ENCODE data around the gene PTPRR.

PTPRR gene

GRCh38 chr12:70948236-70948975 lies 27.9 kb upstream of the PTPRR start:
- CTCF ChIA-PET = no interaction called here
- no peak for DNase-seq (ENCODE audit: extremely low spot score)
- TF ChIP-seq L3MBTL2 (conservative IDR thresholded peaks at IDR 0.05) (no peak), BHLHE40 (IDR thresholded peaks at IDR 0.05; ENCODE audit: borderline replicate concordance) (no peak), NFRKB (IDR thresholded peaks at IDR 0.05) (no peak), ELF4 (IDR thresholded peaks at IDR 0.05) (no peak), FOXA1 (IDR thresholded peaks at IDR 0.05) (no peak), SP1 (IDR thresholded peaks at IDR 0.05) (no peak), ZNF384 (IDR thresholded peaks at IDR 0.05) (no peak), SUZ12 (IDR thresholded peaks at IDR 0.05) (no peak), FOXK2 (IDR thresholded peaks at IDR 0.05) (no peak), FOXM1 (IDR thresholded peaks at IDR 0.05; ENCODE audit: borderline replicate concordance) (no peak), ARNT (IDR thresholded peaks at IDR 0.05) (no peak), CTBP1 (IDR thresholded peaks at IDR 0.05; ENCODE audit: borderline replicate concordance) (no peak), LEF1 (IDR thresholded peaks at IDR 0.05; ENCODE audit: borderline replicate concordance) (no peak), HDGF (IDR thresholded peaks at IDR 0.05; ENCODE audit: borderline replicate concordance) (no peak), TARDBP (IDR thresholded peaks at IDR 0.05) (no peak)
- TF ChIP-seq, protein P1, sequence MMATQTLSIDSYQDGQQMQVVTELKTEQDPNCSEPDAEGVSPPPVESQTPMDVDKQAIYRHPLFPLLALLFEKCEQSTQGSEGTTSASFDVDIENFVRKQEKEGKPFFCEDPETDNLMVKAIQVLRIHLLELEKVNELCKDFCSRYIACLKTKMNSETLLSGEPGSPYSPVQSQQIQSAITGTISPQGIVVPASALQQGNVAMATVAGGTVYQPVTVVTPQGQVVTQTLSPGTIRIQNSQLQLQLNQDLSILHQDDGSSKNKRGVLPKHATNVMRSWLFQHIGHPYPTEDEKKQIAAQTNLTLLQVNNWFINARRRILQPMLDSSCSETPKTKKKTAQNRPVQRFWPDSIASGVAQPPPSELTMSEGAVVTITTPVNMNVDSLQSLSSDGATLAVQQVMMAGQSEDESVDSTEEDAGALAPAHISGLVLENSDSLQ (IDR thresholded peaks at IDR 0.05) = no peak
- POLR2A ChIA-PET = no interaction called here

DNA sequence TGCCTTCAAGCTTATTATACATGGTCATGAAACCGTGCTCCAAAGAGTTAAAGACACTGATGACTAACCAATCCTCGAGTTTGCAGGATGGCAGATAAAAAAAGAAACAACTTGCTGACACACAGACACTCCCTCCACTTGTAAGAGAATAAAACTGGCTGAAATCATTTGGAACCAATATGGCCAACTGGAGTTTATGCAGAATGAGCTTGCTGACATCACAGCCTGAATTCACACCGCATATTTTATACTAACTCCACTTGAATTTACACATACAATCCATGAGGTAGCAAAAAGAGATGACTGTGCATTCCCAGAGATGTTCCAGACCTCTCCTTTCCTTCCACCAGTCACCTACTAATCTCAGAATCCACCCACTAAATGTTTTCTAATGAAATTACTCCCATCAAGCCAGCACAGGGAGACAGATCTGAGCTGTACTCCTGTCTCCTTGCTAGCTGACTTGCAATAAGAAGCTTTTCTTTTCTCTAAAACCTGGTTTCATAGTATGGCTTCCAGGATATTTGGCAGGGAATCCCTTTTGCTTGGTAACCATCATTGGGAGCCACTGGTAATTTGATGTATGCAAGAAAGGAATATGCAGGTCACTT lies 15.8 kb upstream of the PTPRR start:
- ChIA-PET CTCF (no interaction called here), POLR2A (no interaction called here)
- no peak for DNase-seq (ENCODE audit: extremely low spot score)
- TF ChIP-seq SUZ12 (IDR thresholded peaks at IDR 0.05) (no peak), ELF4 (IDR thresholded peaks at IDR 0.05) (no peak), FOXA1 (IDR thresholded peaks at IDR 0.05) (no peak), FOXM1 (IDR thresholded peaks at IDR 0.05; ENCODE audit: borderline replicate concordance) (no peak), LEF1 (IDR thresholded peaks at IDR 0.05; ENCODE audit: borderline replicate concordance) (no peak), ARNT (IDR thresholded peaks at IDR 0.05) (no peak), L3MBTL2 (conservative IDR thresholded peaks at IDR 0.05) (no peak), SP1 (IDR thresholded peaks at IDR 0.05) (no peak), TARDBP (IDR thresholded peaks at IDR 0.05) (no peak)

DNA sequence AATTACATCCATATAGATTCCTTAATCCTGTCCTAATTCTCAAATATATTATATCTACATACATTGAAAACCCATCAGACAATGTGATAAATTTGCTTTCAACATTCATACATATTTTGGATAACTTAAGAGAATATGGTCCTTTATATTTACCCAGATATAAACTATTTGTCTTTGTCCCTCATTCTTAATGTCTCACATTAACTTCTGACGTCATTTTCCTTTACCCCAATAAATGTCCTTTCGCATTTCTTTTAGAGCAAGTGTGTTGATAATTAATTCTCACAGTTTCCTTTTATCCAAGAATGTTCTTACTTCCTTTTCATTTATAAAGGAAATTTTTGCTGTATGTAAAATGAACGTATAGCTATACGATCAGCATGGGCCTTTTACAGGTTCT lies 12.6 kb upstream of the PTPRR start:
- TF ChIP-seq HDGF (IDR thresholded peaks at IDR 0.05; ENCODE audit: borderline replicate concordance) = no peak
- no peak for TF ChIP-seq FOXM1 (IDR thresholded peaks at IDR 0.05; ENCODE audit: borderline replicate concordance)
- TF ChIP-seq ZNF384 (IDR thresholded peaks at IDR 0.05) = no peak
- no peak for TF ChIP-seq LEF1 (IDR thresholded peaks at IDR 0.05; ENCODE audit: borderline replicate concordance)
- TF ChIP-seq FOXK2 (IDR thresholded peaks at IDR 0.05) = no peak
- no peak for TF ChIP-seq SUZ12 (IDR thresholded peaks at IDR 0.05)
- POLR2A ChIA-PET = no interaction called here

GRCh38 chr12:70929029-70929428 lies 8.5 kb upstream of the PTPRR start:
- no peak for DNase-seq (ENCODE audit: extremely low spot score)
- CTCF ChIA-PET = no interaction called here
- TF ChIP-seq HDGF (IDR thresholded peaks at IDR 0.05; ENCODE audit: borderline replicate concordance) = no peak
- no peak for TF ChIP-seq SUZ12 (IDR thresholded peaks at IDR 0.05)
- TF ChIP-seq FOXM1 (IDR thresholded peaks at IDR 0.05; ENCODE audit: borderline replicate concordance) = no peak
- TF ChIP-seq NFRKB (IDR thresholded peaks at IDR 0.05) = no peak
- TF ChIP-seq ARNT (IDR thresholded peaks at IDR 0.05) = no peak
- TF ChIP-seq LEF1 (IDR thresholded peaks at IDR 0.05; ENCODE audit: borderline replicate concordance) = no peak
- TF ChIP-seq FOXA1 (IDR thresholded peaks at IDR 0.05) = no peak
- TF ChIP-seq ELF4 (IDR thresholded peaks at IDR 0.05) = no peak
- TF ChIP-seq, protein P1 (IDR thresholded peaks at IDR 0.05) = no peak
- no peak for TF ChIP-seq L3MBTL2 (conservative IDR thresholded peaks at IDR 0.05)
- no peak for TF ChIP-seq SP1 (IDR thresholded peaks at IDR 0.05)
- no peak for TF ChIP-seq CTBP1 (IDR thresholded peaks at IDR 0.05; ENCODE audit: borderline replicate concordance)
- no peak for TF ChIP-seq TARDBP (IDR thresholded peaks at IDR 0.05)
- POLR2A ChIA-PET = no interaction called here

More for the DNA sequence above, 12.6 kb upstream of the PTPRR start:
- DNase-seq (ENCODE audit: extremely low spot score) = no peak
- CTCF ChIA-PET = no interaction called here

GRCh38 chr12:70928071-70928470 lies 7.5 kb upstream of the PTPRR start:
- TF ChIP-seq LEF1 (IDR thresholded peaks at IDR 0.05; ENCODE audit: borderline replicate concordance) (no peak), FOXM1 (IDR thresholded peaks at IDR 0.05; ENCODE audit: borderline replicate concordance) (no peak), ZNF384 (IDR thresholded peaks at IDR 0.05) (no peak), BHLHE40 (IDR thresholded peaks at IDR 0.05; ENCODE audit: borderline replicate concordance) (no peak), L3MBTL2 (conservative IDR thresholded peaks at IDR 0.05) (no peak), SUZ12 (IDR thresholded peaks at IDR 0.05) (no peak), FOXK2 (IDR thresholded peaks at IDR 0.05) (no peak), FOXA1 (IDR thresholded peaks at IDR 0.05) (no peak), NFRKB (IDR thresholded peaks at IDR 0.05) (no peak), CTBP1 (IDR thresholded peaks at IDR 0.05; ENCODE audit: borderline replicate concordance) (no peak), SP1 (IDR thresholded peaks at IDR 0.05) (no peak), HDGF (IDR thresholded peaks at IDR 0.05; ENCODE audit: borderline replicate concordance) (no peak), ELF4 (IDR thresholded peaks at IDR 0.05) (no peak), TARDBP (IDR thresholded peaks at IDR 0.05) (no peak), ARNT (IDR thresholded peaks at IDR 0.05) (no peak)
- TF ChIP-seq, protein P1 (IDR thresholded peaks at IDR 0.05) = no peak
- POLR2A ChIA-PET = no interaction called here
- CTCF ChIA-PET = no interaction called here
- DNase-seq (ENCODE audit: extremely low spot score) = no peak

- no peak for DNase-seq (ENCODE audit: extremely low spot score)
- no peak for TF ChIP-seq NFRKB (IDR thresholded peaks at IDR 0.05)
- TF ChIP-seq TARDBP (IDR thresholded peaks at IDR 0.05) = no peak
- no peak for TF ChIP-seq FOXK2 (IDR thresholded peaks at IDR 0.05)
- no peak for TF ChIP-seq LEF1 (IDR thresholded peaks at IDR 0.05; ENCODE audit: borderline replicate concordance)
- TF ChIP-seq ZNF384 (IDR thresholded peaks at IDR 0.05) = no peak
- TF ChIP-seq SP1 (IDR thresholded peaks at IDR 0.05) = no peak
- TF ChIP-seq HDGF (IDR thresholded peaks at IDR 0.05; ENCODE audit: borderline replicate concordance) = no peak
- no peak for TF ChIP-seq SUZ12 (IDR thresholded peaks at IDR 0.05)
- no peak for TF ChIP-seq CTBP1 (IDR thresholded peaks at IDR 0.05; ENCODE audit: borderline replicate concordance)
- no peak for TF ChIP-seq ARNT (IDR thresholded peaks at IDR 0.05)
- TF ChIP-seq L3MBTL2 (conservative IDR thresholded peaks at IDR 0.05) = no peak
- ChIA-PET CTCF (no interaction called here), POLR2A (no interaction called here)
Measured at GRCh38 chr12:70927356-70927755, 6.8 kb upstream of the PTPRR start.

Data from HEK293T (cell line).